IPS DF 6.9 (cell line): ENCODE data around the gene COX7B.
"Not testable (repeated sequence)": the region's sequence is repeated elsewhere in the genome, so short reads cannot be mapped to it uniquely, and the experiment has no call there.

Source experiments
- DNase-seq: peaks from one replicate; pipeline ENCODE4 v3.0.0-alpha.2; 2013; ENCODE audit warnings: low read depth, low spot score
- H3K27ac ChIP-seq: one replicate; pipeline ENCODE4 v1.5.1; 2013; ENCODE audit warnings: low read length, control low read depth
- H3K27me3 ChIP-seq: 2 replicates; pipeline ENCODE4 v1.6.1; 2013; ENCODE audit warnings: mild to moderate bottlenecking, low read length; ENCODE audit not compliant: control insufficient read depth, insufficient read depth
- H3K36me3 ChIP-seq: 2 replicates; pipeline ENCODE4 v1.6.1; 2013; ENCODE audit warnings: low read length; ENCODE audit not compliant: control insufficient read depth, insufficient read depth
- H3K4me1 ChIP-seq: 2 replicates; pipeline ENCODE4 v1.6.1; 2013; ENCODE audit warnings: low read length; ENCODE audit not compliant: control insufficient read depth, insufficient read depth
- H3K4me3 ChIP-seq: 2 replicates; pipeline ENCODE4 v1.5.1; 2013; ENCODE audit warnings: mild to moderate bottlenecking, low read length
- H3K9me3 ChIP-seq: 2 replicates; pipeline ENCODE4 v1.6.1; 2013; ENCODE audit warnings: low read length, inconsistent platforms; ENCODE audit not compliant: control insufficient read depth, insufficient read depth
- WGBS: extraction: QIAGEN DNeasy Blood & Tissue Kit; methylation state at CpG from one replicate; pipeline ENCODE4 v1.1.7; 2013; ENCODE audit warnings: mixed read lengths, missing lambda C conversion rate; ENCODE audit not compliant: insufficient read length, insufficient coverage; 5-methylcytosine and 5-hydroxymethylcytosine counted together

COX7B gene

GRCh38 chrX:77945031-77945430 is 45.8 kb downstream of the COX7B start:
- not testable (repeated sequence) for DNase-seq, H3K27me3 ChIP-seq, H3K4me1 ChIP-seq, H3K27ac ChIP-seq, H3K9me3 ChIP-seq, H3K4me3 ChIP-seq, H3K36me3 ChIP-seq
- WGBS = no CpG with 5 or more reads among the region's 6 CpGs

GRCh38 chrX:77945910-77946545 is 46.8 kb downstream of the COX7B start:
- WGBS = no CpG with 5 or more reads among the region's 7 CpGs
- H3K4me1 ChIP-seq = no peaks in the 10 kb centered on the region
- H3K27ac ChIP-seq = no peak overlapping the region
- no peak for DNase-seq
- no peaks in the 10 kb centered on the region for H3K9me3 ChIP-seq
- H3K27me3 ChIP-seq = no peaks in the 10 kb centered on the region
- no peak overlapping the region for H3K4me3 ChIP-seq
- no peaks in the 10 kb centered on the region for H3K36me3 ChIP-seq

- no peaks in the 10 kb centered on the region for H3K36me3 ChIP-seq
- WGBS = no CpG with 5 or more reads among the region's 2 CpGs
These were observed 47.3 kb downstream of the COX7B start for GRCh38 chrX:77946571-77946970.

GRCh38 chrX:77949840-77950239 is 50.6 kb downstream of the COX7B start:
- WGBS = no CpG with 5 or more reads among the region's 2 CpGs
- no peak overlapping the region for H3K27ac ChIP-seq
- H3K9me3 ChIP-seq = no peaks in the 10 kb centered on the region
- no peaks in the 10 kb centered on the region for H3K36me3 ChIP-seq
- DNase-seq = no peak
- H3K4me3 ChIP-seq = no peak overlapping the region
- no peaks in the 10 kb centered on the region for H3K4me1 ChIP-seq
- H3K27me3 ChIP-seq = no peaks in the 10 kb centered on the region

More at GRCh38 chrX:77946571-77946970, 47.3 kb downstream of the COX7B start:
- no peak for DNase-seq
- H3K27me3 ChIP-seq = no peaks in the 10 kb centered on the region
- H3K9me3 ChIP-seq = no peaks in the 10 kb centered on the region
- no peak overlapping the region for H3K4me3 ChIP-seq
- no peaks in the 10 kb centered on the region for H3K4me1 ChIP-seq
- H3K27ac ChIP-seq = no peak overlapping the region

GRCh38 chrX:77952173-77952572 is 52.9 kb downstream of the COX7B start:
- no CpG with 5 or more reads among the region's 1 CpG for WGBS
- Histone ChIP-seq H3K27ac (no peak overlapping the region), H3K9me3 (no peaks in the 10 kb centered on the region), H3K4me1 (no peaks in the 10 kb centered on the region), H3K36me3 (no peaks in the 10 kb centered on the region), H3K27me3 (no peaks in the 10 kb centered on the region), H3K4me3 (no peak overlapping the region)
- no peak for DNase-seq

- no CpG with 5 or more reads among the region's 1 CpG for WGBS
- Histone ChIP-seq H3K4me1 (no peaks in the 10 kb centered on the region), H3K27ac (no peak overlapping the region), H3K27me3 (no peaks in the 10 kb centered on the region), H3K4me3 (no peak overlapping the region), H3K36me3 (no peaks in the 10 kb centered on the region), H3K9me3 (no peaks in the 10 kb centered on the region)
- DNase-seq = no peak
These were observed 54.0 kb downstream of the COX7B start for GRCh38 chrX:77953302-77953701.

- WGBS = no CpG with 5 or more reads among the region's 1 CpG
- H3K4me1 ChIP-seq = no peaks in the 10 kb centered on the region
- H3K27me3 ChIP-seq = no peaks in the 10 kb centered on the region
- H3K4me3 ChIP-seq = no peak overlapping the region
- DNase-seq = no peak
- H3K9me3 ChIP-seq = no peaks in the 10 kb centered on the region
- H3K27ac ChIP-seq = no peak overlapping the region
- no peaks in the 10 kb centered on the region for H3K36me3 ChIP-seq
These were observed 54.4 kb downstream of the COX7B start for GRCh38 chrX:77953708-77954107.
